Activated T-cell treated with anti-CD3 and anti-CD28 coated beads, Interleukin-2, amount 50 U/mL, for 4 hours (primary cell): Measurements from ENCODE around the gene ABCC4. TPM values are rescaled to one million over a fixed set of nuclear protein-coding genes. Genes with fewer than 3 reads are reported as not detected.
A peak's percentile ranks its signal among the peaks of the same experiment; 100 is the strongest.
"Not testable (repeated sequence)": the region's sequence is repeated elsewhere in the genome, so short reads cannot be mapped to it uniquely, and the experiment has no call there.

Experiments used
- ATAC-seq, 2 donors: fragments of 200-7000 bp; cut with Tn5 transposase; one replicate each; pipeline ENCODE4 v1.10.0; 2021
- DNase-seq: peaks from one replicate; pipeline ENCODE4 v3.0.0-alpha.2; 2020
- H3K27me3 Mint-ChIP-seq: one replicate; pipeline ENCODE4 v1.8.0; 2021; ENCODE audit warnings: low read depth, mixed read lengths
- H3K36me3 Mint-ChIP-seq: one replicate; pipeline ENCODE4 v1.8.0; 2022; ENCODE audit warnings: mixed read lengths; ENCODE audit not compliant: insufficient read depth
- H3K4me1 Mint-ChIP-seq: one replicate; pipeline ENCODE4 v1.8.0; 2021; ENCODE audit warnings: low read depth, mixed read lengths
- H3K4me3 Mint-ChIP-seq: one replicate; pipeline ENCODE4 v1.8.0; 2021; ENCODE audit warnings: mild to moderate bottlenecking, moderate library complexity, mixed read lengths
- H3K9me3 Mint-ChIP-seq: one replicate; pipeline ENCODE4 v1.8.0; 2021; ENCODE audit warnings: mixed read lengths
- total RNA-seq, 3 donors: library from RNA; stranded (reverse); gene quantifications; one replicate each; pipeline ENCODE4 v1.2.1, GENCODE V29; 2021

ABCC4 gene
- total RNA-seq, 3 donors from 2014 or later: 17.6 to 18.5 (median 18.3) TPM

- DNase-seq (no peak), ATAC-seq (no peak)
- Mint-ChIP-seq H3K9me3 (no peaks in the 10 kb centered on the region), H3K4me3 (no peak overlapping the region), H3K36me3 (no peaks in the 10 kb centered on the region), H3K4me1 (no peaks in the 10 kb centered on the region), H3K27me3 (peaks cover 11% of the 10 kb centered on the region)
Measured at GRCh38 chr13:95319551-95320274, 18.5 kb upstream of the ABCC4 start.

- Mint-ChIP-seq H3K4me3 (no peak overlapping the region), H3K36me3 (no peaks in the 10 kb centered on the region), H3K27me3 (peaks cover 7% of the 10 kb centered on the region), H3K4me1 (no peaks in the 10 kb centered on the region), H3K9me3 (no peaks in the 10 kb centered on the region)
- ATAC-seq (no peak), DNase-seq (no peak)
Measured at GRCh38 chr13:95317039-95317989, 16.1 kb upstream of the ABCC4 start.

DNA sequence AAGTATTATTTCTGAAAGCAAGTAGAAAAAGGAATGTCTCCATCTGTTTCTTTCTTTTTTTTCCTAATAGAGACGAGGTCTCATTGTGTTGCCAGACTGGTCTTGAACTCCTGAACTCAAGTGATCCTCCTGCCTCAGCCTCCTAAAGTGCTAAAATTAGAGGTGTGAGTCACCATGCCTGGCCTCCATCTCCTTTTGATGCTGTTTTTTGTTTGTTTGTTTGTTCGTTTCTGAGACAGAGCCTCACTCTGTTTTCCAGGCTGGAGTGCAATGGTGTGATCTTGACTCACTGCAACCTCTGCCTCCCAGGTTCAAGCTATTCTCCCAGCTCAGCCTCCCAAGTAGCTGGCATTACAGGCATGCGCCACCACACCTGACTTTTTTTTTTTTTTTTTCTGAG, 14.5 kb upstream of the ABCC4 start:
- no peak overlapping the region for H3K4me3 Mint-ChIP-seq
- peaks cover 15% of the 10 kb centered on the region for H3K27me3 Mint-ChIP-seq
- ATAC-seq: no peak
- H3K36me3 Mint-ChIP-seq: no peaks in the 10 kb centered on the region
- no peak for DNase-seq
- no peaks in the 10 kb centered on the region for H3K9me3 Mint-ChIP-seq
- H3K4me1 Mint-ChIP-seq: no peaks in the 10 kb centered on the region

DNA sequence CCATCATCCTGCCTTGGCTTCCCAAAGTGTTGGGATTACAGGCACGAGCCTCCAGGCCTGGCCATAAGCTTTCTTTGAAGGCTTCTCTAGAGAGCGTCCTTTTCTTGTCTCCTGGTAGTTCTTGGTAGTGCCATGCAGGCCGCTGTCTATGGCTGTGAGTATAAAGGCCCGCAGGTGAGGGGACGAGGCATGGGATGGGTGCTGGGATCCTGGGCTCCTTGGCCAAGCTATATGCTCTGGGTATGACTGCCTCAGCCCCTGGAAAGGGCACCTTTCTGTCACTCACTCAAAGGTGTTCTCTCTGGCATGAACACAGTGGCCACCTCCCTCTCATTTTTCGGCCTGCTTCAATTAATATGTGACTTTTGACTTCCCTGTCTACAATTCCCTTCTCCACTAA, 6.3 kb upstream of the ABCC4 start:
- H3K4me3 Mint-ChIP-seq: no peak overlapping the region
- H3K27me3 Mint-ChIP-seq: peaks cover 10% of the 10 kb centered on the region
- peaks cover 2% of the 10 kb centered on the region for H3K36me3 Mint-ChIP-seq
- H3K4me1 Mint-ChIP-seq: peaks cover 5% of the 10 kb centered on the region
- DNase-seq (no peak), ATAC-seq (no peak)
- H3K9me3 Mint-ChIP-seq: no peaks in the 10 kb centered on the region

DNA sequence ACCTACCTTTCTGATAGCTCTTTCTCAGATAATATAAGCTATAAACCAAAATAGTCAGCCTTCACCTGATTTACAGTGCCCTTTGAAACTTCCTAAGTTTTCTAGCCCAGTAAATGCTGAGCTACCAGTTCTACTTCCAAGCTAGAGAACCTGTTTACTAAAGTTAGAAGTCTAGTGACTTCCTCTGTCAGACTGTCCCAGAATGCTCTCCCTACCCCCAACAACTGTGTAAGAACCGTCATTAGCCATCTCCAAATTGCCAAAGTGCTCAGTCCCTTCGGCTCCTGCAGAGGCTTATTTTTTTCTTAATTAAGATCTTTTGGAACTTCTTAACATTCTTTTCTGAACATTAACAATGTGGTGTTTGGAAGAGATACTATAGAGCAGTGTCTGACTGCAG, 3.2 kb upstream of the ABCC4 start:
- no peak for DNase-seq

GRCh38 chr13:95301968-95302393, 730 bp upstream of the ABCC4 start:
- ATAC-seq (peak in 1 of 2 donors; percentile 1), DNase-seq (no peak)
- H3K27me3 Mint-ChIP-seq: peaks cover 3% of the 10 kb centered on the region
- H3K36me3 Mint-ChIP-seq: peaks cover 2% of the 10 kb centered on the region
- peak overlapping the region; percentile 79 for H3K4me3 Mint-ChIP-seq
- H3K4me1 Mint-ChIP-seq: peaks cover 33% of the 10 kb centered on the region
- H3K9me3 Mint-ChIP-seq: no peaks in the 10 kb centered on the region

More for the DNA sequence above, 3.2 kb upstream of the ABCC4 start:
- ATAC-seq: no peak
- Mint-ChIP-seq H3K4me1 (peaks cover 25% of the 10 kb centered on the region), H3K27me3 (peaks cover 3% of the 10 kb centered on the region), H3K36me3 (peaks cover 2% of the 10 kb centered on the region), H3K9me3 (no peaks in the 10 kb centered on the region), H3K4me3 (no peak overlapping the region)

- Mint-ChIP-seq H3K4me1 (peaks cover 33% of the 10 kb centered on the region), H3K27me3 (peaks cover 3% of the 10 kb centered on the region), H3K9me3 (no peaks in the 10 kb centered on the region), H3K4me3 (peak overlapping the region; percentile 86), H3K36me3 (no peaks in the 10 kb centered on the region)
- ATAC-seq (peak; percentile 55 to 61), DNase-seq (peak; percentile 55)
Measured at GRCh38 chr13:95300625-95301182, 547 bp downstream of the ABCC4 start.

DNA sequence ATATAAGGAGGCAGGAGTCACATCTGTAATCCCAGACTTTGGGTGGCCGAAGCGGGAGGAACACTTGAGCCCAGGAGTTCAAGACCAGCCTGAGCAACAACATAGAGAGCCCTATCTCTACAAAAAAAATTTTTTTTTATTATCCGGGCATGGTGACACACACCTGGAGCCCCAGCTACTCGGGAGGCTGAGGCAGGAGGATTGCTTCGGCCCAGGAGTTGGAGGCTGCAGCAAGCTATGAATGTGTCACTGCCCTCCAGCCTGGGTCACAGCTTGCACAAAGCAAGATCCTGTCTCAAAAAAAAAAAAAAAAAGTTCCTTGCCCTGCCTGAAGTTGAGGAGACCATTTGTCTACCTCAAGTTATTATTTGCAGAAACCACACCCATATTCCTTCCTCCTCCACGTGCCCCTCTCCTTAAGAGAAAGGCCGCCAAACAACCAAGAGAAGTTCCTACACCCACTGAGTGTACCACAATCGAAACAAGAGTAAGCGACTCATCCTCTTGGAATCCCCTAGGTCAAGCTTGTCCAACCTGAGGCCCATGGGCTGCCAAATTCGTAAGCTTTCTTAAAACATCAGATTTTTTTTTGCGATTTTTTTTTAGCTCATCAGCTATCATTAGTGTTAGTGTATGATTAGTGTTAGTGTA, 2.2 kb downstream of the ABCC4 start:
- ATAC-seq (no peak), DNase-seq (no peak)
- Mint-ChIP-seq H3K27me3 (peaks cover 3% of the 10 kb centered on the region), H3K4me1 (peaks cover 33% of the 10 kb centered on the region), H3K9me3 (no peaks in the 10 kb centered on the region), H3K36me3 (no peaks in the 10 kb centered on the region), H3K4me3 (peak overlapping the region; percentile 86)

DNA sequence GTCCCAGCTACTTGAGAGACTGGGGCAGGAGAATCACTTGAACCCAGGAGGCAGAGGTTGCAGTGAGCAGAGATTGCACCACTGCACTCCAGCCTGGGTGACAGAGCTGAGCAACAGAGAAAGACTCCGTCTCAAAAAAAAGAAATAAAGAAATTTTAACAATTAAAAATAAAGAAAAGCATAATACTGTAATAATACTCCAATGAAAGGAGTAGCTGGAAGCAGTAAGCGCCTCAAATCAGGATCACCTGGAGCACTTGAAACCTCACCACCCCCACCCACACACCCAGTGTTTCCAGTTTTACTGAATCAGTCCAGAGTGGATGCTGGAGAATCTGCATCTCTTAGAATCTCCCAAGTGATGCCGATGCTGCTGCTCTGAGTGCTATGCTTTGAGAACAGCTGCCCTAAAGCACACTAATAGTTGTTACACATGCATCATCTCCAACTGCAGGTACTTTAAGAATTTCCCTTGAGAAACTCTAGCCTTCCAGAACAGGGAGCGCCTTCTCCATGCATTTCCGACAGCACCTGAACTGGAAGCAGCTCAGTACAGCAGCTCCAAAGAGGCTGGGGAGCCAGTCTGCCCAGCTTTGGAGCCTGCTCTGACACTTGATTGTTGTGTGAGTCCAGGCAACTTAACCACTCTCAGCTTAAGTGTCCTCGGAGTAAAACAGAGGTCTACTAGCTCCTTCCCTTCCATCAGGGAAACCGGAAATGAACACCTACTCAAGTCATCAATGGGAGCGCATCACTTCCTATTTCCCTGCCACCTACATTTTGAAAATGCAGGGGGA, 2.9 kb downstream of the ABCC4 start:
- Mint-ChIP-seq H3K36me3 (no peaks in the 10 kb centered on the region), H3K4me3 (no peak overlapping the region), H3K4me1 (peaks cover 33% of the 10 kb centered on the region), H3K9me3 (no peaks in the 10 kb centered on the region), H3K27me3 (peaks cover 2% of the 10 kb centered on the region)
- DNase-seq: no peak
- ATAC-seq: no peak

DNA sequence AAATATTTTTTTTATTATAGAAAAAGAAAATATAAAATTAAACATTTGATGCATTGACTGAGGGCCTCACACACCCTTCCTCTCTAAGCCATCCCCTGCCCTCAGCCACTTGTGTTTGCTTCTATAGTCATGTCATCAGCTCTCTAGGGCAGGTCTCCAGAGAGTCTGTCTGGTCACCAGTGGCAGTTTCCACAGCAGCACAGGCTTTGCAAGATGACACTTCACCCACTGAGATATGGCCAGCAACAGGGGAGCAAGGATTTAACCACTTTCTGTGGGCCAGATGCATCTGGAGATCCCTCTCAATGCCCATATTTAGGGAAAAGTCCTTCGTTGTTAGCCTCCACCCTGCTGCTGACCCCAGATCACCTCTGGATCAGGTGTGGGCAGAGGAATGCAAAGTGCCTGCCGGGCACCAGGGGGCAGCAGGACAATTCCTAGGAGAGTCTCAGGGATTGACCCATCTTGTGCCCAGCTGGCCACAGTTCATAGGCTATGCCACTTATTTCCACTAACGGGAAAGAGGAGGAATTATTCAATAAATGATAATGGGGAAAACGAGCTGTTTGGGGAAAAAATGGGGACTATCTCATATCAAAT, 4.8 kb downstream of the ABCC4 start:
- DNase-seq: peak; percentile 10
- Mint-ChIP-seq H3K4me3 (no peak overlapping the region), H3K36me3 (peaks cover 6% of the 10 kb centered on the region), H3K4me1 (peaks cover 23% of the 10 kb centered on the region), H3K9me3 (no peaks in the 10 kb centered on the region), H3K27me3 (no peaks in the 10 kb centered on the region)
- no peak for ATAC-seq

DNA sequence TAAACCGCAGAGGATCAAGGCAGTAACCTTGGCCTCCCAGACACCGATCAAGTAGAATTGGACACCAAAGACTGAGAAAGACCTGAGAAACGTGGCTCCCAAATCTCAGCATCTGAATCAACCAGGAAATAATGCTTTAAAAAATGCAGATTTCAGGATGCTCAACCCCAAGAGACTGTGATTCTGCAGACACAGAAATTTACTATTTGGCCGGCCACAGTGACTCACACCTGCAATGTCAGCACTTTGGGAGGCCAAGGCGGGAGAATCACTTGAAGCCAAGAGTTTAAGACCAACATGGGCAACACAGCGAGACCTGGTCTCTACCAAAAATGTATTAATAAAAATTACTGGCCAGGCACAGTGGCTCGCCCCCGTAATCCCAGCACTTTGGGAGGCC, 6.2 kb downstream of the ABCC4 start:
- DNase-seq: no peak
- no peaks in the 10 kb centered on the region for H3K9me3 Mint-ChIP-seq
- H3K4me1 Mint-ChIP-seq: peaks cover 16% of the 10 kb centered on the region
- H3K4me3 Mint-ChIP-seq: no peak overlapping the region
- H3K27me3 Mint-ChIP-seq: no peaks in the 10 kb centered on the region
- peaks cover 7% of the 10 kb centered on the region for H3K36me3 Mint-ChIP-seq
- no peak for ATAC-seq

DNA sequence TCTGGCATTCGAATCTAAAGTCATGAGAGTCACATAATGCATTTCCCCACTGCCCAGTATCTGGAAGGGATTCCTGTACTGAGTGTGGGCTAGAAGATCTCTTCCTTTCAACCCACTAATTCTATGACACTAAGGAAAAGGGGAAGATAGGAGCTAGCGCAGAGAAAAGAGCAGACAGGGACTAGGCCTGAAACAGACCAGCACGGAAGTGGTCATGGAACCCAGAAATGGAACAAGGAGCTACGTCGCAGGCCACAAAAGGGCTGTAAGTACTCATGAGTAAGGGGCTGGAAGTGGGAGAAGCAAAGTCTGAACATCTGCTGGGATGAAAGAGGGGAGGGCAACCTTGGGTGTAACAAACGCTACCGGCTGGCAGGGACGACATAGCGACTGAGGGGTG, 8.6 kb downstream of the ABCC4 start:
- H3K36me3 Mint-ChIP-seq: peaks cover 7% of the 10 kb centered on the region
- ATAC-seq (no peak), DNase-seq (no peak)
- H3K9me3 Mint-ChIP-seq: no peaks in the 10 kb centered on the region
- H3K27me3 Mint-ChIP-seq: no peaks in the 10 kb centered on the region
- H3K4me1 Mint-ChIP-seq: peaks cover 2% of the 10 kb centered on the region
- H3K4me3 Mint-ChIP-seq: no peak overlapping the region

DNA sequence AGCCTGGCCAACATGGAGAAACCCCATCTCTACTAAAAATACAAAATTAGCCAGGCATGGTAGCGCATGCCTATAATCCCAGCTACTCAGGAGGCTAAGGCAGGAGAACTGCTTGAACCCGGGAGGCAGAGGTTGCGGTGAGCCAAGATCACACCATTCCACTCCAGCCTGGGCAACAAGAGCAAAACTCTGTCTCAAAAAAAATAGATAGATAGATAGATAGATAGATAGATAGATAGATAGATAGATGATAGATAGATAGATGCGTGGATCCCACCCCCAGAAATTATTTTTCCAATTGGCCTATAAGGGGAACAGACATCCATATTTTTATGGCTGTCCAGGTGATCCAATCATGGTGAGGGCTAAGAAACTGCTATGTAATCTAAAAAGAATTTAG, 11.3 kb downstream of the ABCC4 start:
- not testable (repeated sequence) for H3K4me3 Mint-ChIP-seq, H3K36me3 Mint-ChIP-seq, H3K27me3 Mint-ChIP-seq, ATAC-seq, H3K9me3 Mint-ChIP-seq, H3K4me1 Mint-ChIP-seq, DNase-seq
